ENCODE data around the gene PEX26.

Gene PEX26

DNA sequence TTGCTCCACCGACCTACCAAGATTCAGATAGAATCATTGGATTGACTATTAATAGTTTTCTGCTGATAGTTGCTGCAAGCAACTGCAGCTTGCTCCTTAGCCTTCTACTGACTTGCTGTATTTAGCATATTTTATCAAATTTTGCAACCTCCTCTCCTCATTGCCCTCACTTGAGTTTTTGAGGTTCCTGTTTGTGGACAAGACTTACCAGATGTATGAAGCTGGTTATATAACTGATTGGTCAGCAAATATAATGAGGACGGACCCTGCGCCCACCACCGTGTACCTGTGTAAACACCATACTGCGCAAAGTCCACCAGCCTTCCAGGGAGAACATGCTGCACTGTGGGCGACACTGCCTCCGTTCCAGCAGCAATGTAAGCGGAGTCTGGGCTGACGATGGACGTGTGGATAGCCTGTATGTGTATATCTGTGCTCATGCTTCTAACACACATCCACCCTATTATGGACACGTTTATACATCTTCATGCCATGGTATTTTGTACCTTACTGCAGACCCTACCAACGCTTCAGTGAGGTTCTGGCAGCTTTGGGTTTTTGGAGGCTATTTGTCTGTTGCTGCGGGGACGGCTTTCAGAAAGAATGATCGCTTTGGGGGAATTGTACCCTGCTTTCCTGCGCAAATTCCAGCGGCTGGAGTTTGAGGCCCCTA is 70.6 kb downstream of the PEX26 start:
- H3K9ac ChIP-seq (ENCODE audit: low read depth, low read length) = no peak overlapping the region

DNA sequence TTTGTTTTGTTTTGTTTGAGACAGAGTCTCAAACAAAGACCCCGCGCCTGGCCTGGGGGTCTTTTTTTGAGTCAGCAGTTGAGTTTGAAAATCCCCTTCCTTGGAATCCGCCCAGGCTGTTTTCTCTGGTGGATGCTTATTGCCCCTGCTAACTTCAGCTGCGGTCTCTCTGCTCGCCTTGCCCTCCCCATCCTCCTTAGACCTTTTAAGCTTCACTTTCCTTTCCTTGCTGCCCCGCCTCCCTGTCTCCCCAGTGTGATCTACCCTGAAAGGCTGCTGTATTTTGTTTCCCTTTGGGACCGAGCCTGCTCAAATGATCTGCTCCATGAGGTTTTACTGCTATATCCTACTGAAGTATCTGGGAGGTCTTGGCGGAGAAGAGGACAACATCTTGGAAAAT is 74.7 kb downstream of the PEX26 start:
- no peak overlapping the region for H3K9ac ChIP-seq (ENCODE audit: low read depth, low read length)
- no peaks in the 10 kb centered on the region for H3K36me3 ChIP-seq (ENCODE audit: insufficient read depth, low read length)
- H3K9me3 ChIP-seq (ENCODE audit: control insufficient read depth, insufficient read depth, low read length) = no peaks in the 10 kb centered on the region
- H3K4me1 ChIP-seq (ENCODE audit: insufficient read depth, low read length) = no peaks in the 10 kb centered on the region; the same call in 1 of the 2 replicates

More for the DNA sequence above, 70.6 kb downstream of the PEX26 start:
- Histone ChIP-seq H3K9me3 (ENCODE audit: control insufficient read depth, insufficient read depth, low read length) (no peaks in the 10 kb centered on the region), H3K36me3 (ENCODE audit: insufficient read depth, low read length) (no peaks in the 10 kb centered on the region), H3K4me1 (ENCODE audit: insufficient read depth, low read length) (no peaks in the 10 kb centered on the region)

- Histone ChIP-seq H3K4me1 (ENCODE audit: insufficient read depth, low read length) (no peaks in the 10 kb centered on the region; the same call in 1 of the 2 replicates), H3K36me3 (ENCODE audit: insufficient read depth, low read length) (no peaks in the 10 kb centered on the region), H3K9me3 (ENCODE audit: control insufficient read depth, insufficient read depth, low read length) (no peaks in the 10 kb centered on the region), H3K9ac (ENCODE audit: low read depth, low read length) (no peak overlapping the region)
Observed at GRCh38 chr22:18154821-18155390, 77.1 kb downstream of the PEX26 start.
